ENCODE measurements around the gene KPNA3. TPM values are rescaled to one million over a fixed set of nuclear protein-coding genes. Genes with fewer than 3 reads are reported as not detected.

The KPNA3 gene, protein sequence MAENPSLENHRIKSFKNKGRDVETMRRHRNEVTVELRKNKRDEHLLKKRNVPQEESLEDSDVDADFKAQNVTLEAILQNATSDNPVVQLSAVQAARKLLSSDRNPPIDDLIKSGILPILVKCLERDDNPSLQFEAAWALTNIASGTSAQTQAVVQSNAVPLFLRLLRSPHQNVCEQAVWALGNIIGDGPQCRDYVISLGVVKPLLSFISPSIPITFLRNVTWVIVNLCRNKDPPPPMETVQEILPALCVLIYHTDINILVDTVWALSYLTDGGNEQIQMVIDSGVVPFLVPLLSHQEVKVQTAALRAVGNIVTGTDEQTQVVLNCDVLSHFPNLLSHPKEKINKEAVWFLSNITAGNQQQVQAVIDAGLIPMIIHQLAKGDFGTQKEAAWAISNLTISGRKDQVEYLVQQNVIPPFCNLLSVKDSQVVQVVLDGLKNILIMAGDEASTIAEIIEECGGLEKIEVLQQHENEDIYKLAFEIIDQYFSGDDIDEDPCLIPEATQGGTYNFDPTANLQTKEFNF
- polyA plus RNA-seq: 10 to 100 TPM; 21.3 to 27.7 (median 21.7) TPM

DNA sequence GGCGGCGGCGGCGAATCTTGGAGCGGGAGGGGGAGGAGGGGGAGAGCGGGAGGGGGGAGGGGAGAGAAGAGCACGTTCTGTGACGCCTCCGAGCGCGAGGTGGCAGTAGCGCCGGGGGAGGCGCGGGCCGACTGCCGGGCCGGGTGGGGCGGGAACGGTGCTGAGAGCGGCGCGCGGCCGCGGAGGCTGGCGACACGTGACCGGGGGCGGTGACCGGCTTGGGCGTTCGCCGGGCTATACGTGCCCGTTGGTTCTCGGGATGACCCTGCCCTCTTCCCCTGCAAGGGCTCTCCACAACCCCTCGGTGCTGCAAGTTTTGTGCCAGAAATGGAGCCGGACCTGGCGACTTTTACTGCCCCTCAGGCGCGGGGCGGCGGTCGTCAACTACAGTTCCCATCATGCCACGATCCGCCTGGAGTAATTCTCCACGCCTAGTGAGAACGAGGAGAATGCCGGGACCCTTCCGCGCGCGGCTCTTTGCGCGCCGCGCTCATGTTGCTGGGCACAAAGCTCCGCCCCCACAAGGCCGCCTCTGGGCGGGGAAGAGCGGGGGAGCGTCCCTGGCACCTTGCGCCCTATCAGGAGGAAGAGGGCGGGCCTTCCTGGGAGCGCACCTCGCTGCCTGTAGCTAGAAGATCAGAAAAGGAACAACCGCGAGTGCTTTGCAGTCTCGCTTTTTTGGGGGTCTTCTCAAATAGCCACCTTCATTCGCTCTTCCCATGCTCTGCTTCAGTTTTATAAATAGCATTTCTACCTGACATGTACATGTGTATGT, at the start of gene KPNA3:
TSS of gene KPNA3 (minus strand) at position 133 of the 775 bp plus-strand sequence. CDS start 176 bp downstream, outside the sequence.
- H3K27me3 Mint-ChIP-seq (ENCODE audit: low read depth in 3 of 3): peaks cover 11 to 22% (median 13%) of the 10 kb centered on the region in 3 donors
- no peaks in the 10 kb centered on the region for H3K9me3 Mint-ChIP-seq
- DNase-seq: peak; percentile 92 to 94 (median 93)
- no peaks in the 10 kb centered on the region for H3K36me3 Mint-ChIP-seq
- peaks cover 36 to 39% of the 10 kb centered on the region in 2 donors for H3K4me1 Mint-ChIP-seq
- peak within 1 kb of the TSS; percentile 91 to 98 (median 96) for H3K27ac Mint-ChIP-seq
- H3K4me3 Mint-ChIP-seq: peak within 1 kb of the TSS; percentile 95 to 99 (median 96)

DNA sequence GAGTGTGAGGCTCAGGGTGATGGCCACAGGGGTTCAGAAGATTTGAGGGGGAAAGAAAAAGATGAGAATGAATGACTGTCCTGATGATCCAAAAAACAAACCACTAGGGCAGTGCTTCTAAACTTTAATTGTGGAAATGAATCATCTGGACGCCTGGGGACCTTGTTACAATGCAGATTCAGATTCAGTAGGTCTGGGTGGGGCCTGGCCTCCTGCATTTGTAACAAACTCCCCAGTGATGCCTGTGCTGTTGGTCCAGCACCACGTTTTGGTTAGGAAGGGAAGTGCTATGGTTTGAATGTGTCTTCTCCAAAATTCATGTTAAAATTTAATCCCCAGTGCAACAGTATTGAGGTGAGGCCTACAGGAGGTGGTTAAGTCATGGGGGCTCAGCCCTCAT, 49.5 kb upstream of the KPNA3 start:
- DNase-seq: no peak
- peaks cover 0 to 4% (median 0%) of the 10 kb centered on the region in 3 donors for H3K27me3 Mint-ChIP-seq (ENCODE audit: low read depth in 3 of 3)
- no peaks in the 10 kb centered on the region for H3K9me3 Mint-ChIP-seq
- H3K4me1 Mint-ChIP-seq: no peaks in the 10 kb centered on the region
- H3K27ac Mint-ChIP-seq: no peak overlapping the region
- no peak overlapping the region for H3K4me3 Mint-ChIP-seq
- no peaks in the 10 kb centered on the region for H3K36me3 Mint-ChIP-seq

DNA sequence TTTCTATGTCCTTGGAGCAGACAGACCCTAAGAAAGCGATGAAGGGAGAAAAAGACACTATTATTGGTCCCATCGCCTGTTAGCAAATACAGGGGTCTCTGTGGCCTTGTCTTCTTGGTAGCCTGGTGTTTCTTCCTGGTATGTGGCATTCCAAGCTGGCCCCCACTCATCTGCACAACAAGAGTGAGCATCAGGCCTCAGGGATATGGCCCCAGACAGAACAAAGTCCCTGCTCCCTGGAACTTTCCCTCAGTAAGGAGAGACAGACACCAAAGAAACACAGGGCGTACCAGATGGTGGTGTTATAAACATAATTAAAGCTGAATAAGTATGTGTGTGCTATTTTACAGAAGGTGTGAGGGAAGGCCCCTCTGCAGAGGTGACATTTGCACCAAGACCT, 48.2 kb upstream of the KPNA3 start:
- no peak overlapping the region for H3K27ac Mint-ChIP-seq
- H3K4me1 Mint-ChIP-seq: no peaks in the 10 kb centered on the region
- peaks cover 0 to 4% (median 2%) of the 10 kb centered on the region in 3 donors for H3K27me3 Mint-ChIP-seq (ENCODE audit: low read depth in 3 of 3)
- no peak for DNase-seq
- H3K4me3 Mint-ChIP-seq: no peak overlapping the region
- no peaks in the 10 kb centered on the region for H3K9me3 Mint-ChIP-seq
- H3K36me3 Mint-ChIP-seq: no peaks in the 10 kb centered on the region

DNA sequence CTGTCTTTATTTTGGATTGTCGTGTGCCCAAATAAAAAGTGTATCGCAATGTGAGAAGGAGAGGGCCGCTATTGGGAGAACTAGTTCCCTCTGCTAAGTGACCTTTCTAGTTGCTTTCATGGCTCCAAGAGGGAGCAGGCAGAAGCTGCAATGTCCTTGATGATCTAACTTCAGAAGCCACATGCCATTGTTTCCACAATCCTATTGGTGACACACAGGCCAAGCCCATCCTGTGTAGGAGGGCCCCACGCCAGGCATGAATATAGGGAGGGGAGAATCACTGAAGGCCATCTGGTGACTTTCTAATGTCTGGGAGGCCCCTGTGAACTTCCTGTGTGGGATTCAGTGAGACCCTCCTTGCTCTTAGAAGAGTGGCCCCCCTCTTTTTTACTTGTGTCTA, 47.8 kb upstream of the KPNA3 start:
- DNase-seq: no peak
- H3K27ac Mint-ChIP-seq: no peak overlapping the region
- H3K4me1 Mint-ChIP-seq: no peaks in the 10 kb centered on the region
- no peaks in the 10 kb centered on the region for H3K9me3 Mint-ChIP-seq
- H3K4me3 Mint-ChIP-seq: no peak overlapping the region
- no peaks in the 10 kb centered on the region for H3K36me3 Mint-ChIP-seq
- H3K27me3 Mint-ChIP-seq (ENCODE audit: low read depth in 3 of 3): peaks cover 0 to 4% (median 2%) of the 10 kb centered on the region in 3 donors

DNA sequence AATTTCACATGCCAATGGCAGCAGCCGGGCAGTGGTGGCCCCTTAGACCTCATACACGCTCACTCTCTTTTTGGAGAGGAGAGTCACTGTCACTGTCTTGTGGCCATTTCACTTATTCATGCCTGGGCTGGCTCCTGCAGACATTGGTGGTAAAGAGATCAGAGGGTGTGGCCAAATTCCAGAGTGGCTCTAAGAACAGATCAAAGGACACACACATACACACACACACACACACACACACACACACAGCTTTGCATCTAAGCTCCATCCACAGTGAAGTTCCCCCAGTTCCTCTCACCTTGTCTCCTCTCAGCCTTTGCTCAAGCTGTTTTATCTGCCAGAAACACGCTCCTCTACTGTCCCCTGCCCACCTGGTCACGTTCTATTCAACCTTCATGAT, 46.5 kb upstream of the KPNA3 start:
- peaks cover 0 to 3% (median 2%) of the 10 kb centered on the region in 3 donors for H3K27me3 Mint-ChIP-seq (ENCODE audit: low read depth in 3 of 3)
- H3K27ac Mint-ChIP-seq: no peak overlapping the region
- no peak for DNase-seq
- H3K4me3 Mint-ChIP-seq: no peak overlapping the region
- no peaks in the 10 kb centered on the region for H3K4me1 Mint-ChIP-seq
- H3K9me3 Mint-ChIP-seq: no peaks in the 10 kb centered on the region
- H3K36me3 Mint-ChIP-seq: no peaks in the 10 kb centered on the region

DNA sequence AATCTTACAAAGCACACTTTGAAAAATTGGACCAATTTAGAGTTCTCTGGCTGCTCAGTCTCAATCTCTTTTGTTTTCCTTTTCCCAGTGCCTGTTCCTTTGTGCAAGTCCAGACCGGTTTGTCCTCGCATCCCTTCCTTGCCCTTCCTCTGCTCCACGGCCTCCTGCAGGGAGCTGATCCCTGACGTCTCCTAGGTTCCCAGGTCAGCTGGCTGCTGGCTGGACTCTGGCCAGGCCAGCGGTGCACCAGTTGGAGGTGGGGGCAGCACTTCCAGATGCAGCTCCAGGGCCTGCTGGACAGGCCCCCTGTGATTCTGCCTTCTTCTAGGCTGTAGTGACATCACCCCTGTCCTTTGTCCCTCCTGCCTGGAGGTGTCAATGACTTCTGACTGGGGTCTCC, 44.0 kb upstream of the KPNA3 start:
- Mint-ChIP-seq H3K36me3 (no peaks in the 10 kb centered on the region), H3K27ac (no peak overlapping the region), H3K4me1 (no peaks in the 10 kb centered on the region), H3K4me3 (no peak overlapping the region), H3K9me3 (no peaks in the 10 kb centered on the region), H3K27me3 (ENCODE audit: low read depth in 3 of 3) (peaks cover 0 to 3% (median 0%) of the 10 kb centered on the region in 3 donors)
- no peak for DNase-seq

DNA sequence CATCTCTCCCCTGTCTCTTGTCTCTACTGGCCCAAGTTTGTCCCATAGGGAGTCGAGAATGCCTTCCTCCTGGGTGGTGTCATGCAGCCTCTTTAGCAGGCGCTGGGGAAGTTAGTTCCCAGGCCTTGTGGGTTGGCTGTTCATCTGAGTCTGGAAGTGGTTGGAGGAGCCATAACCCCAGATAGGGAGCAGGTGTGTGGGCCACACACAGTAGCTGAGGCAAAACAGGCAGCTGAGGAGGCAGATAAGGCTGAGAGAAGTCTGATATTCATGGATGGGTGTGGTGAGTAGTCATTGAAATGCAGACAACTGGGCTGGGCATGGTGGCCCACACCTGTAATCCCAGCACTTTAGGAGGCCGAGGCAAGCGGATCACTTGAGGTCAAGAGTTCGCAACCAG, 40.9 kb upstream of the KPNA3 start:
- Mint-ChIP-seq H3K9me3 (peaks cover 0 to 5% (median 0%) of the 10 kb centered on the region in 6 donors), H3K27ac (no peak overlapping the region), H3K36me3 (no peaks in the 10 kb centered on the region), H3K27me3 (ENCODE audit: low read depth in 3 of 3) (peaks cover 0 to 6% (median 3%) of the 10 kb centered on the region in 3 donors), H3K4me3 (no peak overlapping the region), H3K4me1 (no peaks in the 10 kb centered on the region)
- DNase-seq: no peak

DNA sequence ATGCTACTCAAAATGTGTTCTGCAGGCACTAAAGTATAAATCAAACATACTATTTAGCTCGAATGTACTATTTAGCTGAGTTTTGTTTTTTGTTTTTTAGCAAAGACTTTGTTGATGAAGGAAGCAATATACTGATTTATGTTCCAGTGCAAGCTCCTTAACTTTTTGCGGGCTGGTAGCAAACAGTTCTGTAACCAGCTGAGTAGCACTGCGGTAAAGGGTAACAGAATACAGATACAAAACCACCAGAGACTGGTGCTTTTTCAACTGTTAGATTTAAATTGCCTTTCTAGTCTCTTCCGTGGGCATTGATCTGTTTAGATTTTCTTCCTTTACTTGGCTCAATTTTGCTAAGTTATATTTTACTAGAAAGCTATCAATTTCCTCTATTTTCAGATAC, 39.0 kb upstream of the KPNA3 start:
- Mint-ChIP-seq H3K27me3 (ENCODE audit: low read depth in 3 of 3) (peaks cover 0 to 6% (median 1%) of the 10 kb centered on the region in 3 donors), H3K36me3 (no peaks in the 10 kb centered on the region), H3K4me3 (no peak overlapping the region), H3K4me1 (no peaks in the 10 kb centered on the region), H3K9me3 (peaks cover 0 to 5% (median 0%) of the 10 kb centered on the region in 6 donors), H3K27ac (no peak overlapping the region)
- DNase-seq: no peak

DNA sequence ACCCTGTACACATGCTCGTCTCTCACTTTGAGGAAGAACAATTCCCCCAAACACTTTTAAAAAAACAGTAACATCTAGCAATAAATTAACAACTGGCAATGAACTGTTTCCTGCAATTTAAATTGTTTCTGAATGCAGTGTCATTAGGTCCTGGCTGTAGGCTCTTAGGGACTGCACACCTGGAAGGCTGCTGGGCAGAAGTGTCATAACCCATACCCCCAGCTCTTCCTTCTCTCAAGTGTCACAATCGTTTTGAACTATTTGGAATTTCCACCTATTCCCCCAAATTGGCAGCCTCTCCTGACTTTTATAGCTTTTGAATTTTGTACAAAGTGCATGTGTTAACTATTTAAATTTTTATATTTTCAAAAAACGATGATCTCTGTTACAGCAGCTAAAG, 38.2 kb upstream of the KPNA3 start:
- Mint-ChIP-seq H3K9me3 (peaks cover 0 to 5% (median 0%) of the 10 kb centered on the region in 6 donors), H3K27me3 (ENCODE audit: low read depth in 3 of 3) (peaks cover 0 to 6% (median 1%) of the 10 kb centered on the region in 3 donors), H3K27ac (no peak overlapping the region)

DNA sequence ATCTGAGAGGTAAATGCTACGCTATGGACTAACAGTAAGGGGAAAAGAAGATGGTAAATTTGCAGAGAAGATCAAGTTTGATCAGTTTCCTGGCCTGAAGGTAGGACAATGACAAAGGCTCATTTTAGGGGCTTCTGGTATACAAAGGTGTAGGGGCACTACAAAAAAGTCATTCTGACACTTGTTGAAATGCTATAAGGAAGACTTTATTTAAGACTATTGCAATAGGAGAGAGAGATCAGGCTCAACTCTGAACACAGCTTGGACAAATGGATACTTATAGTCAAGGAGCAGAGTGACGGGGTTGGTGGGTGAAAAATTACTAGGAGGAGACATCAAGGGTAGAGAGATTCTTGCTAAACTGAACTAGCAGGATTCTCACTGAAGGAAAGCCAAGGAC, 37.2 kb upstream of the KPNA3 start:
- DNase-seq: no peak
- no peak overlapping the region for H3K27ac Mint-ChIP-seq
- peaks cover 0 to 5% (median 0%) of the 10 kb centered on the region in 6 donors for H3K9me3 Mint-ChIP-seq
- H3K36me3 Mint-ChIP-seq: no peaks in the 10 kb centered on the region
- H3K27me3 Mint-ChIP-seq (ENCODE audit: low read depth in 3 of 3): peaks cover 0 to 6% (median 1%) of the 10 kb centered on the region in 3 donors
- no peaks in the 10 kb centered on the region for H3K4me1 Mint-ChIP-seq
- H3K4me3 Mint-ChIP-seq: no peak overlapping the region

More for the DNA sequence above, 38.2 kb upstream of the KPNA3 start:
- no peaks in the 10 kb centered on the region for H3K4me1 Mint-ChIP-seq
- no peak overlapping the region for H3K4me3 Mint-ChIP-seq
- no peak for DNase-seq
- H3K36me3 Mint-ChIP-seq: no peaks in the 10 kb centered on the region

DNA sequence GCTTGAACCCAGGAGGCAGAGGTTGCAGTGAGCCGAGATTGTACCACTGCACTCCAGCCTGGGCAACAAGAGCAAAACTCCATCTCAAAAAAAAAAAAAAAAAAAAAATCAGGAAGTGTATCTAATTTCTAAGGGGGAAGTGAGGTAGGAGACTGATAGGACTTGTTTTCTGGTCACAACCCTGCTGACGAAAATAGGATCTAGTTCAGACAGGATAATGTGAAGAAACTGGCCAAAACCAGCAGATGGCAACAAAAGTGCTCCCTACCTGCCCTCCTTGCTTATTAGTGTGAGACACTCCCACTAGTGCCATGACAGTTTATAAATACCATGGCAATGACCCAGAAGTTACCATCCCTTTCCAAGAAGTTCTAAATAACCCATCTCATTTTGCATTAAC, 36.0 kb upstream of the KPNA3 start:
- DNase-seq: no peak
- Mint-ChIP-seq H3K36me3 (no peaks in the 10 kb centered on the region), H3K27ac (no peak overlapping the region), H3K9me3 (peaks cover 0 to 5% (median 0%) of the 10 kb centered on the region in 6 donors), H3K4me1 (no peaks in the 10 kb centered on the region), H3K4me3 (no peak overlapping the region), H3K27me3 (ENCODE audit: low read depth in 3 of 3) (peaks cover 0 to 6% (median 1%) of the 10 kb centered on the region in 3 donors)

DNA sequence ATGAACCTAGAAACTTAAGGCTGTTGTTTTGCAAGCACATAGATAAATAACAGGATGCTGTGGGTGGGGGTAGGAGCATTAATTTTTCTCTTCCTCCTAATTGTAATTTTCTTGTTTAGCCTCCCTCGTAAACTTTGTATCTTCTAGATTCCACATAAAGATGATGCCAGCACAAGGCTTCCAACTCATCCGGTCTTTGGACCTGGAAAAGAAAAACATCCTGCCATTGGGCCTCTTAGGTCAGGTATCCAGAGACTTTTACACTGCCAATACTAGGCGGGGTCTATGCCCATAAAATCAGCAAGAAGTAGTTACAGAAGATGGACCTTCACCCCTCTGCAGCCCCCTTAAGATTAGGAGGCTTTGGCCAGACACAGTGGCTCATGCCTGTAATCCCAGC, 35.4 kb upstream of the KPNA3 start:
- no peak for DNase-seq
- peaks cover 0 to 5% (median 0%) of the 10 kb centered on the region in 6 donors for H3K9me3 Mint-ChIP-seq
- no peak overlapping the region for H3K27ac Mint-ChIP-seq
- H3K4me3 Mint-ChIP-seq: no peak overlapping the region
- H3K4me1 Mint-ChIP-seq: no peaks in the 10 kb centered on the region
- no peaks in the 10 kb centered on the region for H3K36me3 Mint-ChIP-seq
- peaks cover 0 to 6% (median 1%) of the 10 kb centered on the region in 3 donors for H3K27me3 Mint-ChIP-seq (ENCODE audit: low read depth in 3 of 3)

DNA sequence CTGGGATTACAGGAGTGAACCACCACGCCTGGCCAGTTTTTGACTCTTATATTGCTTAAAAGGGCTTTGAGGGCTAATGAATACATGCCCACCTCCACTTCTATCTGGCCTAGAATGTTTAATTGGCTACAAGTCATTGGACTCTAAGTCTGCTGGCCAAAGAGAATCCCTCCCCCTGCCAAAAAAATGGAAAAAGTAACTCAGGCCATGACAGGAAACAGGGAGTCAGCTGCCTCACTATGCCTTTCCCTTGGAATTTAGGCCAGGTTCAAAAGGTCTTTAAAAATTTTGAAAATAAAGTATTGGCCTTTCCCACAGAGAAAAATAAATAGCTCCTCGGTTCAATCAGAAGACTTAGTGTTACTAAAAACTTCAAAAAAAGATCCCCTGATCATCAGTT, 34.9 kb upstream of the KPNA3 start:
- H3K27ac Mint-ChIP-seq: no peak overlapping the region
- peaks cover 0 to 5% (median 0%) of the 10 kb centered on the region in 6 donors for H3K9me3 Mint-ChIP-seq
- no peaks in the 10 kb centered on the region for H3K36me3 Mint-ChIP-seq
- no peak overlapping the region for H3K4me3 Mint-ChIP-seq
- DNase-seq: no peak
- no peaks in the 10 kb centered on the region for H3K4me1 Mint-ChIP-seq
- peaks cover 0 to 6% (median 1%) of the 10 kb centered on the region in 3 donors for H3K27me3 Mint-ChIP-seq (ENCODE audit: low read depth in 3 of 3)
